Vagina (tissue), 2 donors: ENCODE measurements around the gene ANXA11. TPM values are rescaled to one million over a fixed set of nuclear protein-coding genes. Genes with fewer than 3 reads are reported as not detected.

Experiments used
- DNase-seq, 2 donors: peaks; one replicate each; pipeline ENCODE4 v3.0.0-alpha.2; 2017; ENCODE audit errors: extremely low spot score in 2 of 2
- H3K27ac ChIP-seq: fragments of 200-600 bp; sonication (generic); one replicate; pipeline ENCODE4 v1.5.1; 2019
- H3K27me3 ChIP-seq: fragments of 200-600 bp; sonication (generic); one replicate; pipeline ENCODE4 v1.5.1; 2019
- H3K36me3 ChIP-seq, 2 donors: fragments of 200-600 bp; sonication (generic); one replicate each; pipeline ENCODE4 v1.5.1; 2017 to 2019
- H3K4me1 ChIP-seq: fragments of 200-600 bp; sonication (generic); one replicate; pipeline ENCODE4 v1.5.1; 2019
- H3K4me3 ChIP-seq, 2 donors: fragments of 200-600 bp; sonication (generic); 1 replicate in 1 of 2; 2 replicates in 1 of 2; pipeline ENCODE4 v1.5.1; 2016 to 2019
- H3K9me3 ChIP-seq: fragments of 200-600 bp; sonication (generic); one replicate; pipeline ENCODE4 v1.5.1; 2019
- CTCF ChIP-seq, 3 experiments: fragments of 450-650 bp in 2 of 3; fragments of 200-600 bp in 1 of 3; sonication (generic) in 1 of 3; IDR thresholded peaks; one replicate each; pipeline ENCODE4 v1.5.1; 2017 to 2019; ENCODE audit warnings: antibody characterized with exemption in 3 of 3, mild to moderate bottlenecking in 2 of 3, moderate library complexity in 2 of 3
- POLR2A ChIP-seq, 2 donors: fragments of 450-650 bp; IDR thresholded peaks; one replicate each; pipeline ENCODE4 v1.6.1; 2017; ENCODE audit warnings: antibody characterized with exemption in 2 of 2, mild to moderate bottlenecking in 2 of 2, moderate library complexity in 2 of 2
- POLR2AphosphoS5 ChIP-seq, 2 donors: sonication (generic); formaldehyde crosslinking; IDR thresholded peaks; one replicate each; pipeline ENCODE4 v1.9.0; 2017; ENCODE audit warnings: antibody characterized with exemption in 2 of 2, mild to moderate bottlenecking in 2 of 2, low read depth in 1 of 2; ENCODE audit not compliant: insufficient read depth in 1 of 2
- intact Hi-C: fragments of 100-400 bp; cut with DNase I; formaldehyde crosslinking; loops from one replicate; pipeline ENCODE4 v1.15.1; 2023
- total RNA-seq: library from RNA; depleted of rRNA; stranded (reverse); fragments of >200 nt; gene quantifications from one replicate; pipeline ENCODE4 v1.2.3, GENCODE V29; 2016

Gene ANXA11
- total RNA-seq, 1 donor from 2014 or later: 101 TPM

GRCh38 chr10:80177781-80178636 is 27.3 kb downstream of the ANXA11 start:
- intact Hi-C loops: no loop called here
- H3K4me1 ChIP-seq: peaks cover 42% of the 10 kb centered on the region

GRCh38 chr10:80176526-80176925 is 28.8 kb downstream of the ANXA11 start:
- Histone ChIP-seq H3K9me3 (no peaks in the 10 kb centered on the region), H3K36me3 (peaks cover 0 to 1% of the 10 kb centered on the region in 2 donors), H3K27ac (no peak overlapping the region), H3K4me1 (peaks cover 48% of the 10 kb centered on the region), H3K27me3 (no peaks in the 10 kb centered on the region), H3K4me3 (no peak overlapping the region)
- no peak for DNase-seq
- intact Hi-C loops: no loop called here
- TF ChIP-seq CTCF (IDR thresholded peaks at IDR 0.05) (no peak), POLR2AphosphoS5 (IDR thresholded peaks at IDR 0.05; ENCODE audit: insufficient read depth in 1 of 2, low read depth in 1 of 2) (no peak), POLR2A (IDR thresholded peaks at IDR 0.05) (no peak)

More at GRCh38 chr10:80177781-80178636, 27.3 kb downstream of the ANXA11 start:
- TF ChIP-seq CTCF (IDR thresholded peaks at IDR 0.05) (no peak), POLR2A (IDR thresholded peaks at IDR 0.05) (no peak), POLR2AphosphoS5 (IDR thresholded peaks at IDR 0.05; ENCODE audit: insufficient read depth in 1 of 2, low read depth in 1 of 2) (no peak)
- Histone ChIP-seq H3K36me3 (no peaks in the 10 kb centered on the region), H3K27me3 (no peaks in the 10 kb centered on the region), H3K4me3 (no peak overlapping the region), H3K9me3 (no peaks in the 10 kb centered on the region), H3K27ac (no peak overlapping the region)
- DNase-seq: no peak

- Histone ChIP-seq H3K27ac (no peak overlapping the region), H3K9me3 (no peaks in the 10 kb centered on the region), H3K36me3 (peaks cover 0 to 10% of the 10 kb centered on the region in 2 donors), H3K4me1 (peaks cover 62% of the 10 kb centered on the region), H3K27me3 (no peaks in the 10 kb centered on the region), H3K4me3 (no peak overlapping the region)
- intact Hi-C loops: no loop called here
- TF ChIP-seq POLR2A (IDR thresholded peaks at IDR 0.05): no peak
- no peak for TF ChIP-seq POLR2AphosphoS5 (IDR thresholded peaks at IDR 0.05; ENCODE audit: insufficient read depth in 1 of 2, low read depth in 1 of 2)
- no peak for TF ChIP-seq CTCF (IDR thresholded peaks at IDR 0.05)
- DNase-seq: no peak
Measured at GRCh38 chr10:80174641-80175395, 30.5 kb downstream of the ANXA11 start.

- no peak for TF ChIP-seq POLR2AphosphoS5 (IDR thresholded peaks at IDR 0.05; ENCODE audit: insufficient read depth in 1 of 2, low read depth in 1 of 2)
- TF ChIP-seq POLR2A (IDR thresholded peaks at IDR 0.05): no peak
- no peak for TF ChIP-seq CTCF (IDR thresholded peaks at IDR 0.05)
- Histone ChIP-seq H3K27ac (no peak overlapping the region), H3K4me1 (peaks cover 60% of the 10 kb centered on the region), H3K36me3 (peaks cover 0 to 10% of the 10 kb centered on the region in 2 donors), H3K9me3 (no peaks in the 10 kb centered on the region), H3K4me3 (no peak overlapping the region), H3K27me3 (no peaks in the 10 kb centered on the region)
- DNase-seq: no peak
- intact Hi-C loops: no loop called here
Measured at GRCh38 chr10:80173466-80173865, 31.9 kb downstream of the ANXA11 start.
